ENCODE data around the gene BCL7A.

The BCL7A gene

GRCh38 chr12:122001466-122002209, 20.0 kb upstream of the BCL7A start:
- DNase-seq, result no peak

DNA sequence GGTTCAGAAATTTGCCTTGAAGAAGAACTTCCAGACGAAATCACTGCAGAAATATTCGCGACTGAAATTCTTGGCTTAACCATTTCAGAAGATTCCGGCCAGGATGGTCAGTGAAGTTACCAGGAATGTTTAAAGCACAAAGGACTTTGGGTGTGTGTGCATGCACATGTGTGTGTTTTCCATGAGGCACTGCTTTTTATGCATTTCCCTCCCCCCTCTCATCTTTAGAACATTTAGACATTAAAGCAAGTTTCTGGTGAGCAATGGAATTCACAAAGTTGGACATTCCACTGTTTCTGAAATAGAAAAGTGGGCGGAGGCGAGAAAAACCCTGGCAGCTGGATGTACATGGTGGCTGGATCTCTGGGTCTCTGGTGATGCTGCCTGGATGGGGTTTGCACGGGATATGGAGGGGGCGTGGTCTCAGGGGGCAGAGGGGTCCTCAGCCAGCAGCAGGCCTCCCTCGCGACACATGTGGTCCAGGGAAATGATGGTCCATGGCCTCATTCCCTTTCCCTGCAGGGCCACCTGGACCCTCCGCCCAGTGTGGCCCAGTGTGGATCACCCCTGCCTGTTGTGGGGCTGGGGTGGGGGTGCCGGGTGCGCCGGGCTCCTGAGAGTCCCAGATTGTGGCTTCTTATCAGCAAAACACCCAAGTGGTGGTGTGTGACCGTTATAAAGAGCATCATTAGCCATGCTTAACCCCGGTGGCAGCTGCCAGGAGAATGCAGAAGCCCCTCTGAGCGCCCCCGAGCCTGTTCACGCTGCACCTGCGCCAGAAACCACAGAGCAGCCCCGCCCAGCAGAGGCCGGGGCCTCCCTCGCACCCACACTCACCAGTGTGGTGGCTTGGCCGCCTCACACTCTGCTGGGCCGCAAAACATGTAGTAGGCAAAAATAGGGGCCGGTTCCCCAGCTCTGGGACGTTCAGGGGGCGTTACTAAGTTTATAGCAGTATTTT, 17.8 kb upstream of the BCL7A start:
- no peak for DNase-seq

DNA sequence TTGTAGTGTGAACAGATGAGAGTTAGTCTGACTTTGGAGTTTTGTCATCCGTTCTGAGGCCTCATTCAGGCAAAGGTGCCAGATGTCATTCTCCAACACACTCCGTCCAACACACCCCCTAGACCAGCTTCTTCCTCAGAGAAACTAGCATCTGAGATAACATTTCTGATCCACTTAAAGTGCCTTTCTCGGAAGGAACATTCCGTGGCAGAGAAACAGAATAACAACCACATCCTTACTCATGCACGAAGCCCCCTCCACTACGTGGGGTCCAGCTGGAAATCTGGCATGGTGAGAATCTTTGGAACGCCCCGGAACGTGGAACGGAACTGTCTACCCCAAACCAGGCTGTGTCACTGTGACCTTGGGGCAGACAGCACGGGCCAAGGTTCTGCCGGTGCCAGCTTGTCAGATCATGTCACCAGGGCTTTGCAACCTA, 17.0 kb upstream of the BCL7A start:
- no peak for DNase-seq

DNA sequence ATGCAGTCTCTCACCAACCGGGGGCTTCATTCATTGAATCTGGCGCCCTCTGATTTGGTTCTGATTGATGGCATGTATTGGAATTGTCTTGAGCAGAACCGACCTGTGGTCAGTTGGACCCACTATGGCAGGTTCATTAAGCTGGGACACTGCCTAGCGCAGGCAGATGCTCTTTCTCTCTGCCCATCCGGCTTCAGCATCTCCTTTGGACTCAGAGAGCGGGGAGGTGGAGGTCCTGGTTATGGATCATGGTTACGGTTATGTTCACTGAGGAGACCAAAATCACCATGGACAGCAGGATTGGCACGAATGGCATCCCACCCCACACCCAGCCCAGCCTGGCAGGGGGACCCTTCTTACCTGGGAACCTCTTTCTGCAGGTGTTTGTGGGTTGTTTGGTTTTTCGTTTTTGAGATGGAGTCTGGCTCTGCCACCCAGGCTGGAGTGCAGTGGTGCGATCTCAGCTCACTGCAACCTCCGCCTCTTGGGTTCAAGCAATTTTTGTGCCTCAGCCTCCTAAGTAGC, 16.4 kb upstream of the BCL7A start:
- DNase-seq, result no peak

- DNase-seq, result no peak
Observed at GRCh38 chr12:122006186-122006926, 15.3 kb upstream of the BCL7A start.

DNA sequence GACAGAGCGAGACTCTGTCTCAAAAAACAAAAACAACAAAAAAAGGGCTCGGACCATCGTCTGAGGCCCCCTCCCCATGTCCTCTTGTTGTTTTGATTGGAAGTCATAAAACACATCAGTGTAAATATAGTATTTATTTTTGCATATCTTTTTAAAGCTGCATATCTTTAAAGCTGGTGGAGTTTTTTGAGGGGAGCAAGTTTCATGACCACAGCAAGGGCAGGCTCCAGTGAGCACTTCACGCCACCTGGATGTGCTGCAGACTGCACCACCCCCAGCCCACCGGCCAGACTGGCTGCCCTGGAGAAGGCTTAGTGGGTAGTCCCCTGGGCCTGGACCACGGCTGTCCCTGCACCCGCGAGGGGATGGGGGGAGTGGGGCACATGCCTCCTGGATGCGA, 11.9 kb upstream of the BCL7A start:
- no peak for DNase-seq

GRCh38 chr12:122012184-122012583, 9.5 kb upstream of the BCL7A start:
- DNase-seq, result no peak

DNA sequence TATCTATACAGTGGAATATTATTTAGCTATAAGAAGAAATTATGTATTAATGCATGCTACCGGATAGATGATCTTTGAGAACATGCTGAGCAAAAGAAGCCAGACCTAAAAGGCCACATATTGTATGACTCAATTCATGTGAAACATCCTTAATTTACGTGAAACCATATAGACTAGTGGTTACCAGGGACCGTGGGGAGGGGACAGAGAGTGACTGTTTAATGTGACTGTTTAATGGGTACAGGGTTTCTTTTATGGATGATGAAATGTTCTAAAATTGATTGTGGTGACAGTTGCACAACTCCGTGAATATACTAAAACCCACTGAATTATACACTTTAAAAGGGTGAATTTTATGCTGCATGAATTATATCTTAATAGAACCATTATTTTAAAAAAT, 8.5 kb upstream of the BCL7A start:
- DNase-seq, result no peak

DNA sequence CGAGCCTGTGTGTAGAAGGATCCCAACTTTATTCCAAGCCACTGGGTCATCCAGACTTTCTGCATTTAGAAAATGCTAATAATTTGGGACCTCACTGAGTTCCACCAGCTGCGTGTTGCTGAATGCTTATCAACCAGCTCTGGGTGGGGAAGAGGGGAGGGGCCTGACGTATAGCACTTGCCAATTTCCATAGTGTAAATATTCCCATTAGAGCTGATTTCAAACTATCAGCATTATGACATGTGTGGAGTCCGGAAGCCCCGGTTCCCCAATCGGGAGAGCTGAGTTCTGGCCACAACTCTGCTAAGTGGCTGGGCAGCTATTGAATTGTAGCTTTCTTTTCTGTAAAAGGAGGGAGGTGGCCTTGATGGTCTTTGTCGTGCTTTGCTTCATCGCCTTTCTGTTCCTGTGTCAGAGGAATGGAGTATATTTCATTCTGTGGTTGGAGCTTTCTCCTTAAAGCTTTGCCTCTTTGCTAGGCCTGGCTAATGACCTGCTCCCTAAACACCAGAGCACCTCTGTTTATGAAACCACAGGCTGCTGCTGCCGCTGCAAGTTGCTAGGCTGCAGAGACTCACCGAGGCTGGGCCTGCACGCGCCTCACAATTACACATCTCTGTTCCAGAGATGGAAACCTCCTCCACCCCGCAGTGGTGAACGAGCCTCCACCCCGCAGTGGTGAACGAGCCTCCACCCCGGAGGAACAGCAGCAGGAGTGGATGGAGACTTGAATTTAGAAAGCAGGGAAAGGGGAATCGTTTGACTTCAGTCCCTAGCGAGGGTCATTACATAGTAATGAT, 7.7 kb upstream of the BCL7A start:
- DNase-seq, result no peak

- DNase-seq, result no peak
Observed at GRCh38 chr12:122014781-122015180, 6.9 kb upstream of the BCL7A start.

GRCh38 chr12:122018457-122018856, 3.2 kb upstream of the BCL7A start:
- DNase-seq, result no peak

DNA sequence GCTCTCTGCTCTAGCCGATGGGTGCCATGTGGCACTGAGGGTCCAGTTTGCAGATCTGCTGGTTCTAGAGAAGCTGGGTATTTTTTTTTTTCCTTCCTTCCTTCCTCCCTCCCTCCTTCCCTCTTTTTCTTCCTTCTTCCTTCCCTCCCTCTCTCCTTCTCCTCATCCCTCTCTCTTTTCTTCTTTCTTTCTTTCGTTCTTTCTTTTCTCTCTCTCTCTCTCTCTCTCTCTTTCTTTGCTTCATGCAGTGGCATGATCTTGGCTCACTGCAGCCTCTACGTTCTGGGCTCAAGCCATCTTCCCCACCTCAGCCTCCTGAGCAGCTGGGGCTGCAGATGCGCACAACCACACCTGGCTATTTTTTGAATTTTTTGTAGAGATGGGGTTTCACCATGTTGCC, 2.7 kb upstream of the BCL7A start:
- no peak for DNase-seq

DNA sequence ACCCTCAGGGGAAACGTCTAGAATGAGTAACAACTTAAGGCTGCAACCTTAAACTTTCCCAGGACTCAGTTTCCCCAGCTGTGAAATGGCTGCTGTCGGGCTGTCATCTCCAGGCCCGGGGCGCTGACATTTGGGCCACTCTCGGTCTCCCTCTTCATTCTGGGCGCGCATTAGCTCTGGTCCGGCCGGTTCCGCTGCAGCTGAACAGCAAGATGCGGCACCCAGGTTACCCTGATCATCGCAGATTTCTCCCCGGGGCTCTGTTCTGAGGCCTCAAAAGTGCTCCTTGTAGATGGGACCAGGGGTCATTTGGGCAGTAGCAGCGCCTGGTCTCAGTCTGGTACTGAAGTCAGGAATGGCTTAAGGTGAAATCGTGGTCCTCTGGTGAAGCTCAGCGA, 890 bp upstream of the BCL7A start:
- no peak for DNase-seq

DNA sequence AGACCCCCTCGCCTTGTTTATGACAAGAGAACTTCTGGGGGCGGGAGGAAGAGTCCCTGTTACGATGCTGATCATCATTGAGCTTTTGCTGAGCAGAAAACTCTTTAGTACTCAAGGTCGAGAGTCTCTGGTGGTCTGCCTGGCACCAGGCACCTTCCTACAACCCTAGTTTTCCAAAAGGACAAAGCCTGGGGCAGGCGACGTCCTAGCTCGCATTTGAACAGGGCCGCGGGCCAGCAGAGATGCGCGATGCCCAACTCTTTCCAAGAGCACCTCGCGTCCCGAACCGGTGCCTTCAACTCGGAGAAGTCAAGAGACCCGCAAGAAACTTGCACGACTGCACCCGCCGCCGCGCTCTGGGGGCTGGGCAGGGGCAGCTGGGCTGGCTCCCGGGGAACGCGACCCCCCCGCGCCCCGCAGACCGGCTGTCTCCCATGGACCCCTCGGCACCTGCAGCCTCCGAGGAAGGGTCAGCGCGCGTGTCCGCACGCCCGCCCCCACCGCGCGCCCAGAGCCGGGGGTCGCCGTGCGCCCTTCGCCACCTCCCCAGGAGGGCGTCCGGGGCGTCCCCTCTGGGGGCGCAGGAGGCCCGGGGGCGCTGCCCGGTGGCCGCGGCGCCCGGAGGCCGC, 377 bp upstream of the BCL7A start:
- DNase-seq, result no peak

DNA sequence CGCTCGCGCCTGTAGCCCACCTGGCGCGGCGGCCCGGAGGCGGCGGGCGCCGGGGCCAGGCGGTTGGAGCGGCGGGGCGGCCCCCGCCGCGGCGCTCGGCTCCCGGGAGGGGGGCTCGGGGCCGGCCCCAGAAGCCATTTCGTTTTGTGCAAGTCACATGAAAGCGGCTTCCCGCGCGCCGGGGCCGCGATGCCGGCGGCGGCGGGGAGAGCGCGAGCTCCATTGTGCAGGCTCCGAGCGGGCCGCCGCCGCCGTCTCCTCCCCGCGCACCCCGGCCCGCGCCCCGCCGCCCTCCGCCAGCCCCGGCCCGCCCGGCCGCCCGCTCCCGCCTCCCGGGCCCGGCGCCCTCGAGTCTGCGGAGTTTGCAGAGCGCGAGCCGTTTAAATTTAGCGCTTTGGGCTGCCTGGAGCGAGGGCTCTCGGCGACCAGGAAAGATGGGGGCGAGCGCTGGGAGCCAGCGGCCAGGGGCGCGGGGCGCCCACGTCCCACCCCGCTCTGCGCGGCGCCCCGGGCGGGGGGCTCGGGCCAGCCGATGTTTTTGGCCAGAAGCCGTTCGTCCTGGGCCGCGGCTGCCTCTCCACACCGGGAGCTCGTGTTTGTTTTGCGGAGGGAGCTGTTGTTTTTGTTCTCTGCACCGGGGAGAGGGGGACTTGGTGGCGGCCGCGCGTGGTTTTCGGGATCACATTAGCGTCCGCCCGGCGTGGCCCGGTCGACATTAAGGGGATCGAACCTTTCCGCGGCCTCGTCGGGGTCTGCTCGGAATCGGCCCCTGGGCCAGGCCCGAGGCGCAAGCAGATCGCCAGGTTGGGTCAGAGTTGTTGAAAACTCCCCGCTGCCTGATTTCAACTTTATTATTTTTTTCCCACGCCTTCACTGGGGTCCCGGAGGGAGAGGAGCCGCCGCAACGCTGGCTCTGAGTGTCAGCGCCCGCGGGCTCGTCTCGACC, 982 bp downstream of the BCL7A start:
- no peak for DNase-seq

- DNase-seq, result no peak
Observed at GRCh38 chr12:122023339-122024131, 1.9 kb downstream of the BCL7A start.

GRCh38 chr12:122024132-122024785, 2.6 kb downstream of the BCL7A start:
- no peak for DNase-seq

DNA sequence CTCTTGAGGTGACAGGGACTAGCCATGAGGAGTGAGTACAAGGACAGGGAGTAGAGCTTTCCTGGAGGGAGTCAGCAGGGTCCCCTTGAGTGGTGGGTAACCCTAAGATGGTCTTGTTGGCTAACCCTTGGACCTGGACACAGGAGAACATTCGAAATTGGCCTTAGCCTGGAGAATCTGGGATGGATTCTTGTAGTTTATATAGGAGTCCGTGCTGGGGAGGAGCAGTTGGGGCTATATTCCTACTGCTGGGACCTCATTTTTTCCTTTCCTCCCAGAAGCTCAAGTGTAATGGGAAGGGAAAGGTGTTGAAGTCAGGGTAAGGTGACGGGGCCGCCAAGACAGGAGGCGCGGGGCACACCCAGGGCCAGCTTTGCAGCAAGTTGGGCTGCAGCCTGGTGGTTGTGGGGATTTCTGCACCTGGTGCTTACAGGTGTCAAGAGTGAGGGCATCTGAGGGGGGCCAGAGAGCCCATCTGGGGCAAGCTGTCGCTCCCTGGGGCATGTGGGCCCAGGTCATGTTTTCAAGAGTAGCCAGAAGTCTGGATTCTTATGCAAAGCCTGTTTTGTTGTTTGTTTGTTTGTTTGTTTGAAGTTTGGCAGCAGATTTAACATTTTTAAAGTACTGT, 5.1 kb downstream of the BCL7A start:
- DNase-seq, result no peak
